K562 (cell line): ENCODE results near the gene TBCC. TPM values are rescaled to one million over a fixed set of nuclear protein-coding genes. Genes with fewer than 3 reads are reported as not detected.

Experiments
- CHD2 ChIP-seq: IDR thresholded peaks from 2 replicates; pipeline ENCODE4 v1.6.1; 2011; ENCODE audit warnings: low read depth, low read length
- DPF2 ChIP-seq: fragments of 450-650 bp; IDR thresholded peaks from 2 replicates; pipeline ENCODE4 v1.6.1; 2016
- E2F8 ChIP-seq: fragments of 450-650 bp; IDR thresholded peaks from 2 replicates; pipeline ENCODE4 v1.7.1; 2018; ENCODE audit warnings: mild to moderate bottlenecking, low read depth; ENCODE audit not compliant: partially characterized antibody
- GTF2F1 ChIP-seq: IDR thresholded peaks from 2 replicates; pipeline ENCODE4 v1.6.1; 2011; ENCODE audit warnings: low read depth, low read length, improper control_type of control experiment
- HNRNPUL1 ChIP-seq: fragments of 200-400 bp; formaldehyde crosslinking; IDR thresholded peaks from 2 replicates; pipeline ENCODE4 v1.6.1; 2017; ENCODE audit warnings: low read length
- ILF3 ChIP-seq: fragments of 450-650 bp; IDR thresholded peaks from 2 replicates; pipeline ENCODE4 v1.6.1; 2018; ENCODE audit warnings: antibody characterized with exemption, mild to moderate bottlenecking, moderate library complexity, borderline replicate concordance
- KLF16 ChIP-seq: IDR thresholded peaks from 2 replicates; pipeline ENCODE4 v1.6.1; 2016; ENCODE audit warnings: antibody characterized with exemption
- MCM5 ChIP-seq: fragments of 450-650 bp; IDR thresholded peaks from 2 replicates; pipeline ENCODE4 v1.6.1; 2016; ENCODE audit warnings: low read depth
- MNT ChIP-seq, 2 experiments: fragments of 450-650 bp; conservative IDR thresholded peaks; 2 replicates each; pipeline ENCODE4 v1.6.1; 2017; ENCODE audit warnings: mild to moderate bottlenecking in 2 of 2, moderate library complexity in 2 of 2
- NBN ChIP-seq: fragments of 450-650 bp; IDR thresholded peaks from 2 replicates; pipeline ENCODE4 v1.6.1; 2016; ENCODE audit warnings: low read depth, mild to moderate bottlenecking
- NEUROD1 ChIP-seq: fragments of 150-350 bp; IDR thresholded peaks from 2 replicates; pipeline ENCODE4 v1.6.1; 2014; ENCODE audit warnings: borderline replicate concordance, low read length, low read depth; ENCODE audit not compliant: partially characterized antibody
- NR4A1 ChIP-seq, 2 experiments: fragments of 250-450 bp in 1 of 2; fragments of 450-650 bp in 1 of 2; sonication (Bioruptor Pico) in 1 of 2; IDR thresholded peaks; 2 replicates each; pipeline versions ENCODE4 v1.4.0 to v1.6.1; 2016 to 2020; ENCODE audit warnings: mild to moderate bottlenecking in 2 of 2, missing compliant biosample characterization in 1 of 2, missing genetic modification characterization in 1 of 2, moderate library complexity in 1 of 2
- POLR2A ChIP-seq: fragments of 450-650 bp; conservative IDR thresholded peaks from 2 replicates; pipeline ENCODE4 v1.6.1; 2016
- SP1 ChIP-seq: sonication (generic); formaldehyde crosslinking; IDR thresholded peaks from 2 replicates; pipeline ENCODE4 v1.8.1; 2022; ENCODE audit warnings: mild to moderate bottlenecking, missing genetic modification reagents
- ZNF707 ChIP-seq: fragments of 250-450 bp; sonication (Bioruptor Pico); conservative IDR thresholded peaks from 2 replicates; pipeline ENCODE4 v1.8.0; 2022; ENCODE audit warnings: inconsistent platforms, mild to moderate bottlenecking, moderate library complexity
- ZZZ3 ChIP-seq: fragments of 450-650 bp; IDR thresholded peaks from 2 replicates; pipeline ENCODE4 v1.6.1; 2016; ENCODE audit warnings: antibody characterized with exemption, mild to moderate bottlenecking, moderate library complexity
- polyA plus RNA-seq, 8 experiments: library from polyadenylated mRNA; depleted of rRNA in 4 of 8; stranded (reverse) in 5 of 8; unstranded in 3 of 8; fragments of >200 nt; fragmentation: Nextera tagmentation in 2 of 8; fragmentation: Illumina TruSeq in 1 of 8; extraction: Ambion mirVana in 2 of 8; extraction: Trizol in 1 of 8; gene quantifications; 2 replicates each; pipeline versions ENCODE4 v1.2.1 to v1.2.3, GENCODE V29; 2011 to 2014; ENCODE audit warnings: inconsistent platforms in 1 of 8, missing spikeins in 1 of 8
- total RNA-seq, 7 experiments: library from RNA; depleted of rRNA in 6 of 7; stranded (reverse); fragments of >200 nt in 6 of 7; fragmentation: Illumina TruSeq in 2 of 7; extraction: Trizol in 2 of 7; gene quantifications; 2 replicates each; pipeline versions ENCODE4 v1.2.1 to v1.2.3, GENCODE V29; 2011 to 2021; ENCODE audit warnings: low replicate concordance in 1 of 7
- TF ChIP-seq, protein P1 (sequence below): fragments of 450-650 bp; conservative IDR thresholded peaks from 2 replicates; pipeline ENCODE4 v1.6.1; 2016; ENCODE audit warnings: missing genetic modification characterization, low read depth, mild to moderate bottlenecking, control low read depth, missing compliant biosample characterization
- TF ChIP-seq, protein P2 (sequence below): fragments of 250-450 bp; sonication (Bioruptor Pico); IDR thresholded peaks from 2 replicates; pipeline ENCODE4 v1.9.0; 2021; ENCODE audit warnings: mild to moderate bottlenecking, inconsistent platforms

Gene TBCC
- total and polyA plus RNA-seq, 9 of the 15 experiments (the other 6 are each of a cell fraction or from before 2014, with no cell fraction given), result 2.8 to 34.1 (median 23.3) TPM

DNA sequence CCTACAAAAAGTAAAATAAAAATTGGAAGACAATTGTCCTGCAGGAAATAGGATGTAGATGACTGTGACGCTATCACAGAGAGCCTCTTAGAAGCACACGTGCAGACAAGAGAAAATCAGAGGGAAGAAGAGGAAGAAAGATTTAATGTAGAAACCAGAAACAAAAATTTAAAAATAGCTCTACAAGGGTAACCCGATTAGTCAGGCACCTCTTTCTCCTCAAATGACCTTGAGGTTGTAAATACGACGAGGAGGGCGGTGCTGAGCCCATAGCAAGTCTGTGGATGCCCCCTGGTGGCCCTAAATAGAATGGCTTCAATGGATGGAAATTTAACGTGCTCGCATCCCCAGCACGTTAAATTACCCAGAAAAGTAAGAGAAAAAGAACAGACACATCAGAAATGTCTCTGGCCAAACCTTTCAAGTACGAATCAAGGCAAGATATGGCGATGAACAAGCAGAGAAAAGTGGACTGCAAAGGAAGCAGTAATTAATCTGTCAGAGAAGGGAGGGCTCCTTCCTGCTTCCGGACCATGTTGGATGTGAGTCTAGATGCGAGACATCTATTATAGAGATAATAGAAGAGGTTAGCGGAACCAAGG lies 19.3 kb downstream of the TBCC start (continued):
- TF ChIP-seq MNT (conservative IDR thresholded peaks at IDR 0.05), result peak; percentile 55 to 56
- no peak for TF ChIP-seq NEUROD1
- TF ChIP-seq ILF3, result no peak
- TF ChIP-seq SP1 (CRISPR knock-in tag), result no peak; the same call in 1 of the 2 replicates
- TF ChIP-seq HNRNPUL1, result no peak
- peak; percentile 50; the same call in 1 of the 2 replicates for TF ChIP-seq NBN
- TF ChIP-seq POLR2A, result no peak
- TF ChIP-seq KLF16, result peak; percentile 22; the same call in 1 of the 2 replicates
- TF ChIP-seq NR4A1 (CRISPR knock-in tag; IDR thresholded peaks at IDR 0.05), result no peak
- no peak for TF ChIP-seq NR4A1 (tag; IDR thresholded peaks at IDR 0.05)
- TF ChIP-seq DPF2, result peak; percentile 40
- TF ChIP-seq E2F8, result peak; percentile 41
- TF ChIP-seq CHD2, result no peak
- TF ChIP-seq, protein P1, sequence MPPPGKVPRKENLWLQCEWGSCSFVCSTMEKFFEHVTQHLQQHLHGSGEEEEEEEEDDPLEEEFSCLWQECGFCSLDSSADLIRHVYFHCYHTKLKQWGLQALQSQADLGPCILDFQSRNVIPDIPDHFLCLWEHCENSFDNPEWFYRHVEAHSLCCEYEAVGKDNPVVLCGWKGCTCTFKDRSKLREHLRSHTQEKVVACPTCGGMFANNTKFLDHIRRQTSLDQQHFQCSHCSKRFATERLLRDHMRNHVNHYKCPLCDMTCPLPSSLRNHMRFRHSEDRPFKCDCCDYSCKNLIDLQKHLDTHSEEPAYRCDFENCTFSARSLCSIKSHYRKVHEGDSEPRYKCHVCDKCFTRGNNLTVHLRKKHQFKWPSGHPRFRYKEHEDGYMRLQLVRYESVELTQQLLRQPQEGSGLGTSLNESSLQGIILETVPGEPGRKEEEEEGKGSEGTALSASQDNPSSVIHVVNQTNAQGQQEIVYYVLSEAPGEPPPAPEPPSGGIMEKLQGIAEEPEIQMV, result 0 out of 2 replicates have a peak, but pooled peaks have one; percentile 17
- TF ChIP-seq MCM5, result no peak
- TF ChIP-seq ZZZ3, result no peak
- TF ChIP-seq, protein P2, sequence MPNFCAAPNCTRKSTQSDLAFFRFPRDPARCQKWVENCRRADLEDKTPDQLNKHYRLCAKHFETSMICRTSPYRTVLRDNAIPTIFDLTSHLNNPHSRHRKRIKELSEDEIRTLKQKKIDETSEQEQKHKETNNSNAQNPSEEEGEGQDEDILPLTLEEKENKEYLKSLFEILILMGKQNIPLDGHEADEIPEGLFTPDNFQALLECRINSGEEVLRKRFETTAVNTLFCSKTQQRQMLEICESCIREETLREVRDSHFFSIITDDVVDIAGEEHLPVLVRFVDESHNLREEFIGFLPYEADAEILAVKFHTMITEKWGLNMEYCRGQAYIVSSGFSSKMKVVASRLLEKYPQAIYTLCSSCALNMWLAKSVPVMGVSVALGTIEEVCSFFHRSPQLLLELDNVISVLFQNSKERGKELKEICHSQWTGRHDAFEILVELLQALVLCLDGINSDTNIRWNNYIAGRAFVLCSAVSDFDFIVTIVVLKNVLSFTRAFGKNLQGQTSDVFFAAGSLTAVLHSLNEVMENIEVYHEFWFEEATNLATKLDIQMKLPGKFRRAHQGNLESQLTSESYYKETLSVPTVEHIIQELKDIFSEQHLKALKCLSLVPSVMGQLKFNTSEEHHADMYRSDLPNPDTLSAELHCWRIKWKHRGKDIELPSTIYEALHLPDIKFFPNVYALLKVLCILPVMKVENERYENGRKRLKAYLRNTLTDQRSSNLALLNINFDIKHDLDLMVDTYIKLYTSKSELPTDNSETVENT (CRISPR knock-in tag), result no peak
- TF ChIP-seq ZNF707 (CRISPR knock-in tag), result no peak
- TF ChIP-seq GTF2F1, result no peak
